HG03045 (cell line): ENCODE measurements around the gene INSC.

Experiments
- ATAC-seq: cut with Tn5 transposase; IDR thresholded peaks from one replicate; pipeline ENCODE4 v1.9.1; 2021; ENCODE audit warnings: mild to moderate bottlenecking, moderate library complexity; ENCODE audit not compliant: unreplicated experiment

The INSC gene

GRCh38 chr11:15145151-15145550 lies 30.4 kb downstream of the INSC start:
- ATAC-seq, result no peak

DNA sequence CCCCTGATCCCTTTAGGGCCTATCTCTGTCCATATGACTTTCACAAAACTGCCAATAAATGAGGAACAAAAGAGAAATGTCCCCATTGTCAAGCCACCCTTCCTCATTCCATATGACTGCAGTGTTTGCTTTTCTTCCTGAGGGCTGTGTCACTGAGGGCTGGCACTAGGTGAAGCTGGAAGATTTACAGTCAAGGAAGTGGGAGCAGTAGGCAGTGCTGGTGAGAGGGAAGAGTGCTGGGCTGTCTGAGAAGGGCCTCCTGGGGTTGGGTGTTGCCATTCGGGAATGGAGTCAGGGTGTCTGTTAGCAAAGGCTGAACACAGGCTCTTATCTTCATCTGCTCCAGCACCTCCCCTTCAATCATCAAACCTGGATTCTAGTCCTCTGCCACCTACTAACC lies 30.9 kb downstream of the INSC start:
- no peak for ATAC-seq

- no peak for ATAC-seq
Measured at GRCh38 chr11:15146271-15147003, 31.7 kb downstream of the INSC start.

GRCh38 chr11:15148169-15148568 lies 33.4 kb downstream of the INSC start:
- no peak for ATAC-seq

GRCh38 chr11:15149050-15149449 lies 34.3 kb downstream of the INSC start:
- no peak for ATAC-seq

DNA sequence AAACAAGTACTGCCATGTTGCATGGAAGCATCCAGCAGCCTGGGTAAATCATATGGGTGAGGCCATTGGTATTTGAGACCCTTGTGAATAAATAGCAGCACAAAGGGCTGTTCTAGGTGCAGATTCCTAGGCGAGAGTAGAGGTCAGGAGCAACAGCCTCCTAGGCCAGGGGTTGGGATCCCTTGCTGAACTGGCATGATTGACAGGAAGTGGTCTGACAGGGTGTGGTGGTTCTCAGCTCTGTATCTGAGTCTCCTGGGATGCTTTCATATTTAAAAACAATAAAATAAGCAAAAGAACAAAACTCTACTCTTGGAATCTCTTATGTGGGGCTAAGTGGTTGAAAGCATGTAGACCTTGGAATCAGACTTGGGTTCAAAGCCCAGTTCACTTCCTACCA lies 35.8 kb downstream of the INSC start:
- ATAC-seq, result no peak

DNA sequence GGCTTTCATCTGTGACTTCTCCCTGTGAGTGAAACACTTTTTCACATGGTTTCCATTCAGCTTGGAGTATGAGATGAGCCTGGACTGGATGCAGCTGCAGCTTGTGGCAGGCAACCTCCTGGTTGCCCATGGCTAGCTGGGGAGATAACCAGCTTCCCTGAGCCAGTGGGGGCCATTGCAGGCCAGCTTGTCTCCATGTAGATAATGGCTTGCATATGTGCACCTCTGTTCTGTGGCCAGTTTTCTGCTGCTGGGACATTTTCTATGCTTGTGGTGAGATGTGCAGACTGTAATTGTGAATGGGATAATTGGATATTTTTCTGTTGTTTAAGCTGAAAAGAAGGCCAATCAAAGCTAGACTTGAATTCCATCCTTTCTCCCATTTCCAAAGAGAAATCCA lies 38.5 kb downstream of the INSC start:
- ATAC-seq, result no peak

DNA sequence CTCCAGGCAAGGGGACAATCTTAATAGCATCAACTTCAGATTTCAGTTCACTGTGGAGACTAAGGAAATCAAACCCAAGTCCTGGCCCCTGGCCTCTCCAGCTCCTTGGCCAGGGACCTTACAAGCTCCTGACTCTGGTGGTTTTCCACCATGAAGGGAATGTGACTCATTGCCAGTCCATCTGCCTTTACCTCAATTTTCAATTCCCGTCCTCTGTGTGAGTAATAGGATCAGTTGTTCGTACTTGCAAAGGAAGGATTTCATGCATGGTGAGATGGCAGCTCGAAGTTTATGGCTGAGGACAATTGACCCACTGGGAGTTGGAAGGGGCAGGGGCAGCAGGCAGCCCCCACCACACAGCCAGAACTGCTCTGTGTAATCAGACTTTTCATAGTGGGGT lies 42.5 kb downstream of the INSC start:
- no peak for ATAC-seq

GRCh38 chr11:15157606-15158137 lies 42.9 kb downstream of the INSC start:
- ATAC-seq, result no peak

- no peak for ATAC-seq
Measured at GRCh38 chr11:15158351-15159015, 43.8 kb downstream of the INSC start.

DNA sequence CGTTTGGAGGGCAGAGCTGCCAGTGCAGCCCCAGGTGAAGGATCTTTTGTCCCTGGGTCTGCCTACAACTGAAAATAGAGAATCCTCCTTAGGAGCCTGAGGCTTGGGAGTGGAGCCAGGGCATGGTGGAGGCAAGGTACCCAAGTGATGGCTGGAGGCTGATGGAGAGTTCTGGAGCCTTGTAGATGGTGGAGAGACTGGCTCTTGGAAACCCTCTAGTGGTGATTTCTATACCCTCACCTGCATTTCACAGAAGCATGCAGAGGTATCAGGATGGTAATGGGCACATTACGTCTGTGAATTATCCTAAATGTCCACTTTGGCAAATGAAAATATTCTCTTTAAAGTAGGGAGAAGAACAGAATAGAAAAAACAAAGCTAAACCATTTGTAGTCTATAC lies 44.4 kb downstream of the INSC start:
- ATAC-seq, result no peak

GRCh38 chr11:15161790-15162189 lies 47.1 kb downstream of the INSC start:
- ATAC-seq, result no peak

- ATAC-seq, result no peak
Measured at GRCh38 chr11:15163136-15163535, 48.4 kb downstream of the INSC start.

DNA sequence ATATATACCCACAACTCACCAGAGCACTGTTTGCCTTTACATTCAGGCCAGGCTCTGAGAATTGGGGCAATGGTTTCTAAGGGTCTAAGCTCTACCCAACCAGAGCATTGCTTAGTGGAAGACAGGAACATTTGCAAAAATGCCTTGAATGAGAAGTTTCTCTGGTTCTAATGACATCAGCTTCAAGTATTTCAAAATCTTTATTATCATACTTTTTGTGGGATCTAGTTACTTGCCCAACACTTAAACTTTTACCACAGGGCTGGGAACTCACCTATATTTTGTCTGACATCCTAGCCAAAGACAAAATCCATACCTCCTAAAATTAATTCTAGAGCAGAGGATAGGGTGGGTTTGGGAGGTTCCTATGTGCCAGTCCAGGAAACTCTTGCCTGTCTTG lies 51.5 kb downstream of the INSC start:
- no peak for ATAC-seq

- ATAC-seq, result no peak
Measured at GRCh38 chr11:15169815-15170551, 55.3 kb downstream of the INSC start.

DNA sequence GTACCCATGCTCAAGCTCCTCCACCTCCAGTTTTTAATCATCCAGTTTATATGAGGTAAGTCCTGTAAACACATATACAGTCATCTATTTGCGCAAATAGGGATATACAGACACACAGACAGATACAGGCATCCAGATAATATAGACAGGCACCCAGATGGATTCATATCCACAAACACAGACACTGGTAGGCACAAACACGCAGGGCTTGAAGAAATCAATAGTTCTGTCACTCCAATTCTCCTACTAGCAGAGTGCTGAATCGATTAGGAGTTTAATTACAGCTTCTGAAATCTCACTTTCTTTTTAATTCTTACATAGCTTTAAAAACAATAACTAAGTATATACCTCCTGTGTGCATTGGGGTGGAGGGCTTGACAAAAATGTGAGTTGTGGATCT lies 56.0 kb downstream of the INSC start:
- ATAC-seq, result no peak

GRCh38 chr11:15171956-15172355 lies 57.2 kb downstream of the INSC start:
- ATAC-seq, result no peak

GRCh38 chr11:15175831-15176230 lies 61.1 kb downstream of the INSC start:
- ATAC-seq, result no peak

GRCh38 chr11:15176646-15177163 lies 62.0 kb downstream of the INSC start:
- no peak for ATAC-seq

GRCh38 chr11:15177491-15177890 lies 62.8 kb downstream of the INSC start:
- no peak for ATAC-seq

DNA sequence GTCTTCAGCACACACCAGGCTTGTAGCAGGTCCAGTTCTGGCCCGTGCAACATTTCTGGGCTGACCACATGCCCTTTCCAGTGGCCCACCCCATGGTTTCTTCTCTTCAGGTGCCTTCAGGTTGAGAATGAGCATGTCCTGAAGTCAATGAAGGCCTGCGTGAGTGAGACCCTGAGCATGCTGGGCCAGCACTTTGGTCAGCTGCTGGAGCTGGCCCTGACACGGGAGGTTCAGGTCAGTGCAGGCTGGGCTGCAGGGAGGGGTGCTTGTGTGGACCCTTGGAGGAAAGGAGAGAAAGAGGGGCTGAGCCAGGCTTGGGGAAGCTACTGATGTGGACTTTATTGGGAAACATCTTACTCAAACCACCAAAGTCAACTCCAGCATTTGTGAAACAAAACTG lies 63.5 kb downstream of the INSC start:
- no peak for ATAC-seq

GRCh38 chr11:15179167-15179566 lies 64.4 kb downstream of the INSC start:
- ATAC-seq, result no peak
